GM20000 (cell line): ENCODE measurements around the gene CHAC1.

Experiments
- DNase-seq: peaks from one replicate; pipeline ENCODE4 v3.0.0; 2012; ENCODE audit warnings: low spot score
- CTCF ChIP-seq: IDR thresholded peaks from 2 replicates; pipeline ENCODE4 v1.5.1; 2012; ENCODE audit warnings: mild to moderate bottlenecking, control low read depth; ENCODE audit errors: extremely low read depth, missing control alignments

CHAC1 gene

GRCh38 chr15:40918146-40918798, 35.0 kb upstream of the CHAC1 start:
- DNase-seq: no peak
- TF ChIP-seq CTCF: no peak

GRCh38 chr15:40918799-40919392, 34.4 kb upstream of the CHAC1 start:
- DNase-seq: no peak
- no peak for TF ChIP-seq CTCF

GRCh38 chr15:40921949-40922607, 31.2 kb upstream of the CHAC1 start:
- no peak for TF ChIP-seq CTCF
- no peak for DNase-seq

- DNase-seq: no peak
- TF ChIP-seq CTCF: no peak
Measured at GRCh38 chr15:40922608-40923005, 30.7 kb upstream of the CHAC1 start.

GRCh38 chr15:40923551-40923950, 29.7 kb upstream of the CHAC1 start:
- no peak for TF ChIP-seq CTCF
- DNase-seq: no peak

- DNase-seq: no peak
Measured at GRCh38 chr15:40925495-40925862, 27.8 kb upstream of the CHAC1 start.

More at GRCh38 chr15:40925495-40925862, 27.8 kb upstream of the CHAC1 start:
- no peak for TF ChIP-seq CTCF
